Subcutaneous adipose tissue (tissue), 4 donors: ENCODE results near the gene C12orf75. TPM values are rescaled to one million over a fixed set of nuclear protein-coding genes. Genes with fewer than 3 reads are reported as not detected.

Source experiments
- CTCF ChIP-seq: fragments of 450-650 bp; IDR thresholded peaks from one replicate; pipeline ENCODE4 v1.5.1; 2016; ENCODE audit warnings: low read depth, mild to moderate bottlenecking, control low read depth, antibody characterized with exemption, moderate library complexity
- total RNA-seq, 4 donors: library from RNA; depleted of rRNA; stranded (reverse); fragments of >200 nt; gene quantifications; one replicate each; pipeline ENCODE4 v1.1.0, GENCODE V29; 2016

The C12orf75 gene
- total RNA-seq, 4 donors from 2014 or later = 2.4 to 6.8 (median 3.3) TPM

GRCh38 chr12:105301696-105302095 is 28.8 kb upstream of the C12orf75 start:
- TF ChIP-seq CTCF = no peak

GRCh38 chr12:105315130-105315529 is 15.4 kb upstream of the C12orf75 start:
- no peak for TF ChIP-seq CTCF

- no peak for TF ChIP-seq CTCF
These were observed 14.8 kb upstream of the C12orf75 start for GRCh38 chr12:105315726-105316125.

- TF ChIP-seq CTCF = no peak
These were observed 13.3 kb upstream of the C12orf75 start for GRCh38 chr12:105316931-105317852.

GRCh38 chr12:105317942-105318621 is 12.4 kb upstream of the C12orf75 start:
- TF ChIP-seq CTCF = no peak

GRCh38 chr12:105318651-105319483 is 11.6 kb upstream of the C12orf75 start:
- TF ChIP-seq CTCF = no peak
